GM12801 (cell line): ENCODE measurements around the gene SLC44A5.

Experiments
- TF ChIP-seq, protein P1 (sequence below): IDR thresholded peaks from one replicate; pipeline ENCODE4 v1.5.1; 2011; ENCODE audit warnings: control low read depth; ENCODE audit not compliant: insufficient read length; ENCODE audit errors: extremely low read depth

The SLC44A5 gene

DNA sequence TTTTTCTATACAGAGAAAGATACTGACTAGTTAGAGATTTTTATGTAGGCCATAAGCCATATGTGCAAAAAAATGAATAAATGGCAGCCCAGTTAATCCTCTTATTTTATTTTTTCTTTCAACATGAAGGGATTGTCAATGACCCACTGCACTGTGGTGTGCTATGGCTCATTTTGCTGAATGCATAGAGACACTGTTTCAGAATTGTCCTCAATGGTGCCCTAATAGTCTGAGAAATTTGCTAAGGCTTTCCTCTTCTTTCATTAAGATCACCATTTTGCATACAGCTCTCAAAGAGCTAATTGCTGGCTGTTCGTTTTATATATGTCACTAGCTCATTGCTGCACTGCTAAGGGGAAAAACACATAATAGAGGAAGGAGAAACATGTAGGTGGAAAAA lies 189.5 kb downstream of the SLC44A5 start:
- TF ChIP-seq, protein P1, sequence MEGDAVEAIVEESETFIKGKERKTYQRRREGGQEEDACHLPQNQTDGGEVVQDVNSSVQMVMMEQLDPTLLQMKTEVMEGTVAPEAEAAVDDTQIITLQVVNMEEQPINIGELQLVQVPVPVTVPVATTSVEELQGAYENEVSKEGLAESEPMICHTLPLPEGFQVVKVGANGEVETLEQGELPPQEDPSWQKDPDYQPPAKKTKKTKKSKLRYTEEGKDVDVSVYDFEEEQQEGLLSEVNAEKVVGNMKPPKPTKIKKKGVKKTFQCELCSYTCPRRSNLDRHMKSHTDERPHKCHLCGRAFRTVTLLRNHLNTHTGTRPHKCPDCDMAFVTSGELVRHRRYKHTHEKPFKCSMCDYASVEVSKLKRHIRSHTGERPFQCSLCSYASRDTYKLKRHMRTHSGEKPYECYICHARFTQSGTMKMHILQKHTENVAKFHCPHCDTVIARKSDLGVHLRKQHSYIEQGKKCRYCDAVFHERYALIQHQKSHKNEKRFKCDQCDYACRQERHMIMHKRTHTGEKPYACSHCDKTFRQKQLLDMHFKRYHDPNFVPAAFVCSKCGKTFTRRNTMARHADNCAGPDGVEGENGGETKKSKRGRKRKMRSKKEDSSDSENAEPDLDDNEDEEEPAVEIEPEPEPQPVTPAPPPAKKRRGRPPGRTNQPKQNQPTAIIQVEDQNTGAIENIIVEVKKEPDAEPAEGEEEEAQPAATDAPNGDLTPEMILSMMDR, result no peak

DNA sequence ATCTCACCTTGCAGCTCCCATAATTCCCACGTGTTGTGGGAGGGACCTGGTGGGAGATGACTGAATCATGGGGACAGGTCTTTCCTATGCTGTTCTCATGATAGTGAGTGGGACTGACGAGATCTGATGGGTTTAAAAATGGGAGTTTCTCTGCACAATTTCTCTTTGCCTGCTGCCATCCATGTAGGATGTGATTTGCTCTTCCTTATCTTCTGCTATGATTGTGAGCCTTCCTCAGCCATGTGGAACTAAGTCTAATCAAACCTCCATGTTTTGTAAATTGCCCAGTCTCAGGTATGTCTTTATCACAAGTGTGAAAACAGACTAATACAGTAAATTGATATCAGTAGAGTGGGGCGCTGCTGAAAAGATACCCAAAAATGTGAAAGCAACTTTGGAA lies 195.7 kb downstream of the SLC44A5 start:
- TF ChIP-seq, protein P1, result no peak

DNA sequence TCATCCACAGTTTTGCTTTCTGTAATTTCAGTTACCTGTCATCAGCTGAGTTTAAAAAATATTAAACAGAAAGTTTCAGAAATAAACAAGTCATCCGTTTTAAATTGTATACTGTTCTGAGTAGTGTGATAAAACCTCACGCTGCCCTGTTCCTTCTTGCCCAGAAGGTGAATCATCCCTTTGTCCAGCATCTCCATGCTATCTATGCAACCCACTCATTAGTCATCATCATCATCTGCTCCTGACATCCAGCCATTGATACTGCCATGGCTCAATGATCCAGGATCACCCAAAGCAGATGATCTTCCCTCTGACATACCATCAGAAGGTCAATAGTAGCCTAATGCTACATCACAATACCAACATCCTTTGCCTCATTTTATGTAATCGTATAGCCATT lies 198.3 kb downstream of the SLC44A5 start:
- TF ChIP-seq, protein P1, result no peak

DNA sequence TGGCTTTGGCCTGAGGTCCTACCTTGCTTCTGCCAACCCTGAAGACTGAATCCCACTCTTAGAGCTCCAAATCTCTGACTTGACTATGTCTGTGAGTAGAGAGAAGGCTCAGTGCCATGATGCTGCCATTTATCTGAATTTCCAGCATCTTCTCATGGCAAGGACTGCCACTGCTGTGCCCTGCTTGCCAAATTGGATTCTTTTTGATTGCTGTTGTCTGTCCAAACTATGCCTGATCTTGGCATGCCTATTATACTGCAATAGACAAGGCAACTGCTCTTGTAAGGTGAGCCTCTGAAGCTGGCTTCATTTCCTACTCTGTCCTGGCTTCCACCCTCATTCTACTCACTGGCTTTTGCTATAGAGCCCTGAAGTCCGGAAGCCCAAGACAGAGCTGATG lies 210.2 kb downstream of the SLC44A5 start:
- TF ChIP-seq, protein P1, result no peak

DNA sequence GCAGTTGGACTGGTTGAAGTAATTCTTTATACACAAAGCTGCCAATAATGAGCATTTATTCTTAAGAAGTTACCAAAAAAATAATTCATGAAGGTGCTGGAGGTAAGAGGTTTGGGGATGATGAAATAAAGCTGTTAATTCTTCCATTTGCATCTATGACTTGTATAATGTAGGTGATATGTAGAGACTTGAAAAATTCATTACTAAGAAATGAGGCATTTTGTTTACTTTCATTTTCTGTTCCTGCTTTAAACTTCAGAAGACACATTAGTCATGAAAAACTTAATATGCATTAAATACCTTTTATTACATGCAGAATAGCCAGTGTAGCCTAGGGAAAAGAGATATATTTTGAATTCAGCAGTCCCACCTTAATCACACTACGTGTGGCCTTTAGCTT lies 214.2 kb downstream of the SLC44A5 start:
- TF ChIP-seq, protein P1, result no peak

DNA sequence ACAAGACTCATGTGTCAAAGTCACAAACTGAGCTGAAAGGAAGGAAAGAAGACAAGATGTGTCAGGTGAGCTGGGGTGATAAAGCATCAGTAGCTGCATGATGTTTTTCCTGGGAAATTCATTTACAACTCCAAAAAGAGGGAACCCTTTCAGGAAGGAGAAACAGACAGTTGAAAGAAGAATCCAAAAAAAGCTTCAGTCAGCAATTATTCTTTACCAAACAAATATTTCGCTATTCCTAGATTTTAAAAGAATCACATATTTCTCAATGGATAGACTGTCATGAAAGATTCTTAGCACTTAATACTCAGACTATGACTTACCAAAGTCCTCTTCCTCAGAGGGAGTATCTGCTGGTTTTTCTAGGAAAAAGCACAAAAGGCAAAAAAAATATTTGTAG lies 214.7 kb downstream of the SLC44A5 start:
- TF ChIP-seq, protein P1, result no peak

DNA sequence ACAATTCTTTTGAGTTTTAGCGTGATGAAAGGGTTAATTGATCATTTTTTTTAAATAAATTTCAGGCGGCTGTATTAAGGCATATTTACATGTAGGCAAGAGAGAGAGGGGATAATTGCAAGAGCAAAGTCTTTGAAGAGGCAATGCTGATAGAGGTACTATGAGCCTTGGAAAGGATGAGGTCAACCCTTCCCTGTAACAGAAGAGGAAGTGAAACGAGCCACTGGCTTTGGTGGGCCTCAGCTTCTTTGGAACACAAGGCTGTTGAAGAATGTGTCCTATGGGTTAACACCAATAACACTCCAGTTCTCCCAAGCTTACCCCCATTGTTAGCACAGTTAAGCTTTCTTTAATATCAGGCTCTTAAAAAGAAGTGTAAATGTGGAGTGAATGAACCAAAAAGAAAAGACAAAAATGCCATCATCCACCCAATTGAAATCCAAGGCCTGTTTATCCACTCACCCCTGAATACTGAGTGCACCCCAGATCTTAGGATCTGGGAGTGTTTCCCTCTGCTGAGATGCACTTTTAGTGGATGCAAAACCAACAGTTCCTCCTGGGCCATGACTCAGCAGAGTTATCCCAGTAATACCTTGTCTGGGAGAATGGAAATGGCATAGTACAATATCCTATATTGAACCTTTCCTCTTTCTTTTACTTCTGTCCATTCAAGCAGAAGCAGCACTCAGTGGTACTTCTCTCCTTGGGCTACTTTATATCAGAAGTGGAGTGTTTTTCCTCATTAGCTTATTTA lies 216.4 kb downstream of the SLC44A5 start:
- TF ChIP-seq, protein P1, result no peak
